ENCODE results near the gene PCGF3.

The PCGF3 gene

GRCh38 chr4:762211-763190 lies 56.9 kb downstream of the PCGF3 start:
- peak; percentile 43 for DNase-seq (ENCODE audit: low read depth, low spot score)
- H3K4me3 ChIP-seq (ENCODE audit: low read depth, low read length): no peak overlapping the region
- in situ Hi-C loops (cut with HindIII; ENCODE audit: low sequenced_read_pairs): no loop called here
- TF ChIP-seq CTCF (IDR thresholded peaks at IDR 0.05; ENCODE audit: low read depth, low read length): peak; percentile 64

DNA sequence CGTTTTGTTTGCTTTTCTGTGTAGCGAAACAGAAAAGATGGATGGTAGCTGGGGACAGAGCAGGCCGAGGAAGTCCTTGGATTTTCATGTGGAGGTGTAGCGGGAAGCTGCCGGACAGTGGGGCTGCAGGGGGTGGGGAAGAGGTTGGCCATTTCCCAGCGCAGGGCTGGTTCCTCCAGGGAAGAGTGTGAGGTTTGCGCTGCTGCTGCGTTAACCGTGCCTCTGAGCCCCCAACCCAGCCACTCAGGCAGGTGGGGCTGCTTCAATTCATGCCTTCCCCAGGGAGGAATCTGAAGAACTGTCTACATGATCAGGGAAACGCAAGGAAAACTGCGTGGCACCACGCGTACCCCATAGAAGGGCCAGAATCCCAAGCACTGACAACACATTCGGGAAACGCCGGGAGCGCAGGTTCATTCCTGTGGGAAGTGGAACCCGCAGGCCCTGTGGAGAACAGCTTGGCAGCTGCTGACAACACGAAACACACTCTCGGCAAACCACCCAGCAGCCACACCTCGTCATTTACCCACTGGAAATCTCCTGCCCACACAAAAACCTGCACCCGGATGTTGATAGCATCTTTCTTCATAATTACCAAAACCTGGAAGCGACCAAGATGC lies 57.7 kb downstream of the PCGF3 start:
- DNase-seq (ENCODE audit: low read depth, low spot score): no peak
- in situ Hi-C loops (cut with HindIII; ENCODE audit: low sequenced_read_pairs): no loop called here
- TF ChIP-seq CTCF (IDR thresholded peaks at IDR 0.05; ENCODE audit: low read depth, low read length): no peak

GRCh38 chr4:763922-764321 lies 58.3 kb downstream of the PCGF3 start:
- in situ Hi-C loops (cut with HindIII; ENCODE audit: low sequenced_read_pairs): no loop called here
- no peak overlapping the region for H3K4me3 ChIP-seq (ENCODE audit: low read depth, low read length)
- DNase-seq (ENCODE audit: low read depth, low spot score): no peak
- TF ChIP-seq CTCF (IDR thresholded peaks at IDR 0.05; ENCODE audit: low read depth, low read length): no peak

More for the DNA sequence above, 57.7 kb downstream of the PCGF3 start:
- no peak overlapping the region for H3K4me3 ChIP-seq (ENCODE audit: low read depth, low read length)

GRCh38 chr4:764405-765169 lies 59.0 kb downstream of the PCGF3 start:
- in situ Hi-C loops (cut with HindIII; ENCODE audit: low sequenced_read_pairs): no loop called here
- no peak for TF ChIP-seq CTCF (IDR thresholded peaks at IDR 0.05; ENCODE audit: low read depth, low read length)
- H3K4me3 ChIP-seq (ENCODE audit: low read depth, low read length): no peak overlapping the region
- no peak for DNase-seq (ENCODE audit: low read depth, low spot score)

GRCh38 chr4:766152-766515 lies 60.5 kb downstream of the PCGF3 start:
- peak; percentile 34 for DNase-seq (ENCODE audit: low read depth, low spot score)
- H3K4me3 ChIP-seq (ENCODE audit: low read depth, low read length): no peak overlapping the region
- in situ Hi-C loops (cut with HindIII; ENCODE audit: low sequenced_read_pairs): no loop called here
- no peak for TF ChIP-seq CTCF (IDR thresholded peaks at IDR 0.05; ENCODE audit: low read depth, low read length)

DNA sequence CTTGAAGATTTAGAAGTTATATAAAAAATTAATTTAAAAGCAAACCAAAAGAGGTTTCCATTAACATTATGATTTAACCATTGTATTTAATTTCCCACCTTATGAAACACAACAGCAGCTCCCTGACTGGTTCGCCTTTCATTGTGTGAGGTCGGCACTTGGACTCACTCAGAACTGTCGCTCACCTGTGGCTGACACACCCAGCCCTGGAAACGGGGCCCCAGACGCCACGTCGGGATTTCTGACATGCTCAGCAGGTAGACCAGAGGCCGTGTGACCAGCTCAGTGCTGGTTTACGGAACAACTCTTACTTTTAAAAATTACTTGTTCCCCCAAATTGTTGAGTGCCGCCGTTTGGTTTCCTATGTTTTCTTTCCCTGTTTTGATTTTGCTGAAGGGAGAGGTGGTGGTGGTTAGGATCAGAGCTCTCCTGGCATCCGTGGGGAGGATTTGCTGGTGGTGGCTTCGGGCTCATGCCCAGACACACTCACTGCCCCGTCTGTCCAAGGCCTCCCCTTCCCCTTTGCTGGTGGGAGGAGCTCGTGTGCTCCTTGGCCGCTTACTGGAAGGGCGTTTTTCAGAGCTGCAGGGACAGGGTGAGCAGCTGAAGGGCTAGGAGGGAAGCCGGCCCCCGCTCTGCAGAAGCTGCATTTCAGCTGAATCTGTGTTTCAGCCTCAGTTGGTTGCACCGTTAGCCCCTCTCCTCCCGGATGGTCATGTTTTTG lies 61.1 kb downstream of the PCGF3 start:
- no peak for DNase-seq (ENCODE audit: low read depth, low spot score)
- no peak overlapping the region for H3K4me3 ChIP-seq (ENCODE audit: low read depth, low read length)
- in situ Hi-C loops (cut with HindIII; ENCODE audit: low sequenced_read_pairs): no loop called here
- TF ChIP-seq CTCF (IDR thresholded peaks at IDR 0.05; ENCODE audit: low read depth, low read length): no peak
